Fibroblast of skin of left quadriceps (primary cell): ENCODE data around the gene TMEM132D.

ENCODE experiments used
- DNase-seq, 2 experiments: peaks; one replicate each; pipeline ENCODE4 v3.0.0-alpha.2; 2013; ENCODE audit warnings: low read depth in 2 of 2

TMEM132D gene

GRCh38 chr12:129357233-129357632, 546.6 kb downstream of the TMEM132D start:
- no peak for DNase-seq

- no peak for DNase-seq
Observed at GRCh38 chr12:129351481-129351880, 552.3 kb downstream of the TMEM132D start.

- no peak for DNase-seq
Observed at GRCh38 chr12:129339336-129339735, 564.5 kb downstream of the TMEM132D start.

- no peak for DNase-seq
Observed at GRCh38 chr12:129337413-129337812, 566.4 kb downstream of the TMEM132D start.

GRCh38 chr12:129335773-129336172, 568.1 kb downstream of the TMEM132D start:
- no peak for DNase-seq

- no peak for DNase-seq
Observed at GRCh38 chr12:129332286-129332685, 571.5 kb downstream of the TMEM132D start.

- DNase-seq = no peak
Observed at GRCh38 chr12:129331356-129332085, 572.3 kb downstream of the TMEM132D start.

- DNase-seq = no peak
Observed at GRCh38 chr12:129328235-129328634, 575.6 kb downstream of the TMEM132D start.

- no peak for DNase-seq
Observed at GRCh38 chr12:129325566-129325965, 578.3 kb downstream of the TMEM132D start.

GRCh38 chr12:129312048-129312447, 591.8 kb downstream of the TMEM132D start:
- DNase-seq = no peak

- DNase-seq = no peak
Observed at GRCh38 chr12:129310346-129310745, 593.5 kb downstream of the TMEM132D start.

GRCh38 chr12:129305851-129306250, 598.0 kb downstream of the TMEM132D start:
- no peak for DNase-seq

- no peak for DNase-seq
Observed at GRCh38 chr12:129304529-129304928, 599.3 kb downstream of the TMEM132D start.

- DNase-seq = no peak
Observed at GRCh38 chr12:129300011-129300410, 603.8 kb downstream of the TMEM132D start.

- DNase-seq = no peak
Observed at GRCh38 chr12:129298921-129299320, 604.9 kb downstream of the TMEM132D start.

- no peak for DNase-seq
Observed at GRCh38 chr12:129296671-129297070, 607.2 kb downstream of the TMEM132D start.

GRCh38 chr12:129294868-129295267, 609.0 kb downstream of the TMEM132D start:
- DNase-seq = no peak

GRCh38 chr12:129279771-129280170, 624.1 kb downstream of the TMEM132D start:
- no peak for DNase-seq

- DNase-seq = no peak
Observed at GRCh38 chr12:129276361-129277060, 627.3 kb downstream of the TMEM132D start.

GRCh38 chr12:129269756-129270495, 633.9 kb downstream of the TMEM132D start:
- no peak for DNase-seq

GRCh38 chr12:129258781-129259318, 645.0 kb downstream of the TMEM132D start:
- DNase-seq = no peak

GRCh38 chr12:129257524-129257923, 646.3 kb downstream of the TMEM132D start:
- no peak for DNase-seq
